NCI-H524 treated with DMSO at 0.1 percent for 48 hours (cell line): ENCODE measurements around the gene PAPPA.

Experiments
- DNase-seq: peaks from one replicate; lab custom pipeline; 2025; lab: John Stamatoyannopoulos, UW

Gene PAPPA

DNA sequence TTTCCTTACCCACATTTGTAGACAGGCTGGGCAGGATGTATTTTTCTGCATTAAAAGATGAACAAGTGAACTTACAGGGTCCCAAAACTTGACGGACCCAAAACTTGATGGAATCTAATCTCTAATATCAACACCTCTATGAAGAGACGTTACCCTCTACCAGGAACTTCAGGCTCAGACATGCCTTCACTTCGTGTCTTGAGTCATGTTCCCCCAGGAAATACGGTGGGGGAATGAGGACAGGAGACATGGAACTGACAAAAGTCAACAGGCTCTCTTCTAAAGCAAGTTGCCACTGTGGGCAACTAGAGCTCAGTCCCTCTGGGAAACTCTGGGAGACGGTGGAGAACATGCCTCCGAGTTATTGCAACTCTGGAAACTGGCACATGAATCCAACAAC is 196.1 kb downstream of the PAPPA start:
- DNase-seq = no peak

DNA sequence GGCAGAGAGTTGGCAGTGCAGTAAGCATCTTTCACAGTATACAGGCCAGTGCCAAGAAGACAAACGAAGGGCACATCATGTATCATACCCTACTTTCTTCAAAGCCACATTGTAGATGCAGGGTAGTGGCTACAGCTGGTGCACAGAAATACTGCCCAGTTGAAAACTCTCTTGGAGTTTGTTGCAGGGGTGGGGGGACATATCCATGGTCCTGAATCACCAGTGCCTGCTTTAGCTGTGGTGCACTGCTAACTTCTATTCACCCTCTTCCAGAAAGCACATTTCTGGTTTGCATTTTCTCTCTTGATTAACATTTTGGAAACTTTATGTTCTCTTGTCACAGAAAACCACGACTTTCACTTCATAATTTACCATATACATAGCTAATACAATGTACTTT is 196.6 kb downstream of the PAPPA start:
- DNase-seq = no peak

DNA sequence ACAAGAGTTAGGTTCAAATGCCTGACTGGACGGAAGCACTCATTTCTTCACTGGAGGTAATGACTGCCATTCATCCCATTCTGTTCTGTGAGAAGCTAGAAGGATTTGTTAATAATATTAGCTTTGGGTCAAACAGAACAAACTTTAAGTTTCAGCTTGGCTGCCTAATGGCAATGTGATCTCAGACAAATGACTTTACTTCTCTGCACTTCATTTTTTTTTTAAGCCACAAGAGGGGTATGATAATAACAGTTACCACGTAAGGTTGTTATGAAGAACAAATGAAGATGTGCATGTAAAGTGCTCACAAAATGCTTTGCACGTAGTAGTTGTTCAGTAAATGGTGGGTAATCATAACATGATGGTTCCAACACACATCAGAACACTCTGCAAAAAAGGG is 199.4 kb downstream of the PAPPA start:
- DNase-seq = no peak

DNA sequence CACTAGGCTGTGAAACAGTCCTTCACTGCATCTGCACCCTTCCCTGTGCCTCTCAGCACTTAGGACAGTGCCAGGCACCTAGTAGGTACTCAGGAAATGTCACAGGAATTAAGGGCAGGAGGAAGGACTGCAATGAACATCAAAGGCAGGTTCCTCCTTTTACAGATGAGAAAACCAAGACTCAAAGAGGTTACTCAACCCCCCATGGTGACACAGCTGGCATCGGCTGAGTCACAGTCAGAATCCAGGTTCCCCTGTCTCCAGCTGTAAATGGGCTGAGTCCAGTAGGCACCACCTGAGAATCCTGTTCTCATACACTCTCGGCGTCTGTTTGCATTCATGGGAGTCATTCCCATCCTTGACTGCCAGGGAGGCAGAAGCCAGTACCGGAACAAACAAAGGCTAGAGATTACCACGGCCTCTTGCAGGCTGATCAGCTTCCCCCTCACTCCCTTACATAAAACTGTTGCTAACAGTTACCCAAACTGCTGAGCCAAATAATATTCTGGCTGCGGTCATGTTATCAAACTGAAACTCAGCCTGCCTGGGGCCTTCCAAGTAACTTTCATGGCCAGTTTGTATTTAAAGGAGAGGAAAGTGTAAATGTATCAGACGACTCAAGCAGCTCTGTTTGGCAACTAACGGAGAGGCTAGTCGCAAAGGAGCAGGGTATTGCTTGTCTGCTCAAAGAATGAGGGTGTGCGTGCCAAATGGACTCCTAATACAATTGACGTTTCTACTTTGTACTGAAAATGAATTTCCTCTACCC is 201.7 kb downstream of the PAPPA start:
- no peak for DNase-seq

DNA sequence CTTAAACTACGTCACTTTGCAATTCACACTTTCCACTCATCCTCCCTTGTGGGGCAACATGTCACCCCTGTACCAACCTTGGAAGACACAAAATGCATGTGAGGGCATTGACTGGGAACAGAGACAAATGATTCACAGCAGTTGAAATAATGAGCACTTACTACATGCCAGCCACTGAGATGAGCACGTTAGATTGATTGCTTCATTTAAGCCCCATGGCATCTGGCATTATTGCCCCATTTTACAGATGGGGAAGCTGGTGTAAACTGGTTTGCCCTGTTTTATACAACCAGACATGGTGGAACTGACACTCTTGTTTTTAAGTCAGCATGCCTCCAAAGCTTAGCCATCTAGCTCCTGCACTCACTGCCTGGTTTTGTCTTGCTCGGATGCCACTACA is 204.7 kb downstream of the PAPPA start:
- no peak for DNase-seq

DNA sequence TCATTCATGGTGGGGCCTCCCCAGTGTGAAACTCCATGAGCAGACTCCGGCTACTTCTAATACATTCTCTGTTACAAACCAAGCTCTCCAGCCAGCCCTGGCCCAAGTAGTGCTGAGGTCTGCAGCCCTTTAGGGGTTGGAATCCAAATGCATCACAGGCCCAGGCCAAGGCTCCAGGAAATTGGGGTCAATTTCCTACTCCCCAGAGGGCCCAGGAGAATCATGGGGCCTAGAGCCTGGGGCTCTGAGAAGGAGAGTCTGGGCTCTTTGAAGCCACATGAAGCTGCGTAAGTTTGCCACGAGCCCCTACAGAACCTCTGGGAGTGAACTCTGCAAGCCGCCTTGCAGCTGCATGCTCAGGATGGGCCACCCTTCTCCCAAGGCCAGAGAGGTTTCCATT is 206.4 kb downstream of the PAPPA start:
- no peak for DNase-seq

DNA sequence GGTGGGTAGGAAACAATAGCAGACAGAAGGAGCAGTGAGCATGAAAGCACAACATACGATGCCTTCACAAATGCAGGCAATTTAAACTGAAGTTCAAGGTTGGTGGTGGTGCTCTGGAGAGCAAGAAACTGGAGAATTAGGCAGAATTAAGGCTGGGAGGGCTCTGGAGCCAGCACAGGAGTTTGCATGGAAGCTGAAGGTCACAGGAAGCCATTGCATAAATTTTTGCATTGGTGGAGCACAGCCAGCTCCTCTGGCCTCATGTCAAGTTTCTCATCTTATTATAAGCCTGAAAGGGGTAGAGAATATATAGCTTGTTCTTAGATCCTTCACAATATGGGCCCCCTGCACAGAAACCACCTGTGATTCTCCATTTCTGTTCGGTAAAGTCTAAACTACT is 207.4 kb downstream of the PAPPA start:
- no peak for DNase-seq

DNA sequence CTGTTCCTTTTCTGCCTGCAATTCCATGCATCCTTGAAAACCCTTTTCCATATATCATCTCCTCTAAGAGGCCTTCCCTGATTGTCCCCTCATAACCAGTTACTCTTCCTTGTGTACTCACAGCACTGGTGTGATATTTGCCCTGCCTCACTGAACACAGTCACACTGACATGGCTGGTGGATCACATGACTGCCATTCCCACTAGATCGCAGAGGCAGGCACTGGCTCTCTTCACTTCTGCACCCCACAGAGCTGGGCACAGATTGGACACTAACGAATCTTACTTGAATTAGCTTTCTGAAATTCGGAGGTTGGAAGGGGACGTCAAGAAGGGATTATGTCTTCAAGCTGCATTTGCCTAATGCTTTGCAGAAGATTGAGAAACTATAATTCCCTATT is 208.0 kb downstream of the PAPPA start:
- no peak for DNase-seq

DNA sequence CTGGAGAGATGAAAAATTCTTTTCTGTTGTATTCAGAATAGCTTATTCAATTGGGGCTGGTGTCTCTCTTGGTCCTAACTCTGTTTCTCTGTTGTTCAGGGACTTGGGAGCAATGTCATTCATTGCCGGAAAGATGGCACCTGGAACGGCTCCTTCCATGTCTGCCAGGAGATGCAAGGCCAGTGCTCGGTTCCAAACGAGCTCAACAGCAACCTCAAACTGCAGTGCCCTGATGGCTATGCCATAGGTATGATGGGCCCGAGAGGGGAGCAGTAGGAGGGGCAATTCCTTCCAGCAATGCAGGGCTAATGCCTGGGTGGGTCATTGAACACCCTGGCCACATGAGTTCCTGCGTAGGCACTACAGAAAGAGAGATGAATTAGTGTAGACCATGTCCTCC is 208.9 kb downstream of the PAPPA start:
- no peak for DNase-seq

DNA sequence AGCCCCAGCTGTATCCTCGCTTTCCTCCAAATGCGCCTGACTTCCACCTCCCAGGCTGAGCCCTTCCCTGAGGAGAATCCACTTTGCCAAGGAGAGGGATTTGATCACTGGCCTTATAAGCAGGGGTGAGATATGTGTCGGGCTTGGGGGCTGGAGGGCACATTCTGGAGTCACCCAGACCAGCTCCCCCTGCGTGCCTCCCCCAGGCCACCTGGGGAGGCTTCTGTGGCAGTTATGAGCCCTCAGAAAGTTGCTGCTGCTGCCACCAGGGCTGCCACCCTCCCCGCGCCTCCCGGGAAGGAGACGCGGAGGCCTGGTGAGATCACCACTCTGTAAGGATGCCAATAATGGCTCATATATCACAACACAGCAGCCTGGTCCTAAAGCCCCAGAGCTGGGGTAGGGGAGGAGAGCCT is 211.5 kb downstream of the PAPPA start:
- DNase-seq = no peak

DNA sequence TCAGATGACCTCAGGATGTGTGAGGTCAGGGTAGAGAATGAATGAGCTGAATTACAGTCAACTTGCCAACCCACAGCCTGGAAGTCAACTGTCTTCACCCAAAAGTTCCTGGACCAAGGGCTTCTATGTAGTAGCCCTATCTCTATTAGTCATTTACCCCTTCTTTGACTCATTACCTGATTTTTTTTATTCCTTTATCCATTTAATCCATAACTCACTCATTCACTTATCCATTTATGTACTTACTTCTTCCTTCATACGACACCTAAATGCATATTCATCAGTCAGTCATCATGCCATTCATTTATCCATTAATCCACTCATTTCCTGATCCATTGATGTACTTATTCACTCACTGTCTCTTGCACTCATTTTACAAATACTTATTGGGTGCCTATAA is 212.7 kb downstream of the PAPPA start:
- DNase-seq = no peak

DNA sequence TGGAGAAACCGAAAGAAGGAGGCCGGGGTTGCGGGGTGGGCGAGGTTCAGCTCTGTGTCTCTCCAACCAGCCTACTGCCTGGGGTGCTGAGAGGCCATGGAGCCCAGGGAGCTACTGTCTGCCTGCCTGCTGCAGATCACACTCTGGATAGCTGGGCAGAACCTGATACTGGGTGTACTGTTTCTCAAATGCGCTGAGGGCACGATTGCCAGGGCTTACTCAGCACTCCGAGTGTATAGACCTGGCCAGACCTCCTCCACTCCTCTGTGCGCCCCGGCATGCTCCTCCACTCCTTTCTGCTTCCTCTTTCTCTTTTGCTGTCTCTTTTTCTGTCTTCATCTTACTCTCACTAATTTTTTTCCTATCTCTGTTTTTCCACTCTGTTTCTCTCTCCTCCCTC is 215.1 kb downstream of the PAPPA start:
- DNase-seq = no peak

DNA sequence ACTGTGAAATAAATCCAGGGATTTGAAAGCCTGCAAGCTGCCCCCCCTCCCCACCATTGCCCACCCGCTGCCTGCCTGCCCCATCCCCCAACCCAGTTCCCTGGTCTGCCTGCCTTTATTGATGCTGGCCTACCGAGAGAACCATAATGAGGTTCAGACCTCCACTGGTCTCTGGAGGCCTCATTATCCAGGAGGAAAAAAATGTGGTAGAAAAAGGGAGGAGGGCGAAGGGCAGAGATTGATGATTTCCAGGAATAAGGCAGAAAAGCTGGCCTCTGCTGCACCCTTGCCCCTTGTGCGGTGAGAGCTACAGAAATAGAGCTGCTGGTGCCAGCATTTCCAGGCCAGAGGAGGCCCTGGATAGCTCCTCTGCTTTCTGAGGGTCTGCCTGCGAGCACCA is 216.1 kb downstream of the PAPPA start:
- no peak for DNase-seq

DNA sequence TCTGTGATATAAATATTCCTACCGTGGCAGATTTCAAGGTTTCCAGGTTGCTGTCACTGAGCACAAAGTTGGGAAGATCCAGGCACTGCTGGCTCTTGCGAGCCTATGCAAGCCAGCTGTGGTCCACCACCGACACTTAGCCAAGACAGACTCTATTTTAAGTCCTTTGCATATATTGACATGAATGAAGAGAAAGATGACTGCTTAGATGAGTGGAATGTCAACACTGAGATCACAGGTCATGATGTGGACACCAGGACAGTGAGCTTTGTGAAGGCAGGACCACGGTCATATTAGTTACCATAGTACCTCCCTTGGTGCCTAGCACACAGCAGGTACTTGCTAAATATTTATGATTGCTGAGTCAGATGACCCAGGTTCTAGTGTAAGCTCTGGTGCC is 217.0 kb downstream of the PAPPA start:
- no peak for DNase-seq

DNA sequence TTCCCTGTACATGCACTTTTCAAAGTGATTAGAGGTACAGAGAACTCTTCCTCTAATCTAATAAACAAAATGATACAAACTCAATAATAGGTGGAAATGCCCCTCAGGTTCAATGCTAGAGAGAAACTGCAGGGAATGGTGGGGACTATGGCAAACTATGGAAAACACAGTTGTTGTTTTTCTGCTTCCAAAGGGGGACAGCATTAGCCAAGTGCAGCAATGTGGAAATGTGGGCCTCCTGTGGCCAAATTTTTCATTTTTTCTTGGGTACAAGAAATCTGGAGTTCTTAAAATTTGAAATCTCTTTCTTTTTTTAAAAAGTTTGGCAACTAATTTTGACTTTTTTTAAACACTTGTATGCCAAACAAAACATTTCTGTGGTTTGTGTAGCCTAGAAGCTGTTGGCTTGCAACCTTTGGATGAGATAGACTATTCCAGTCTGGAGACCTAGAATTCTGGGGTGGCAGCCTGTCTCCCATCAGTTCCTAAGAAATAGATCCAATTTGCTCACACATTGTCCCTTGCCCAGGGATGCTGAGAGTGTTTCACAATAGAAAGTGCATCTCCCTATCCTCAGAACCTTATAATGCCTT is 218.6 kb downstream of the PAPPA start:
- no peak for DNase-seq

DNA sequence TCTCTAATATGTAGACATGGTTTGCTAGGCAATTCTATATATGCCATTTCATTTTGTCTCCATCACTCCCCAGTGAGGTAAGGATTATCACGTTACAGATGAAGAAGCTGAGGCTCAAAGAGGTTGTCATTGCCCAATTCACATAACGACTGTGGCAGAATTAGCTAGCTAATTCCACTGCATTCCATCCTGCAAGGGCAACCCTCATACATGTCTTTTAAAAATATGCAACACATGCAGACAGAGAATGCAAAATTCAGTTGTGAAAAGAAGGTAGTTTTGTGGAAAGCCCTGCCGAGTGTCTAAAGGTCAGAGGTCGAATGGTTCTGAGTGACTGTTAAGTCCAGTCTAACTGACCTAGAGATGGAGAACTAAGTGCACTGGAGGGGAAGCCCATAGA is 219.2 kb downstream of the PAPPA start:
- no peak for DNase-seq

DNA sequence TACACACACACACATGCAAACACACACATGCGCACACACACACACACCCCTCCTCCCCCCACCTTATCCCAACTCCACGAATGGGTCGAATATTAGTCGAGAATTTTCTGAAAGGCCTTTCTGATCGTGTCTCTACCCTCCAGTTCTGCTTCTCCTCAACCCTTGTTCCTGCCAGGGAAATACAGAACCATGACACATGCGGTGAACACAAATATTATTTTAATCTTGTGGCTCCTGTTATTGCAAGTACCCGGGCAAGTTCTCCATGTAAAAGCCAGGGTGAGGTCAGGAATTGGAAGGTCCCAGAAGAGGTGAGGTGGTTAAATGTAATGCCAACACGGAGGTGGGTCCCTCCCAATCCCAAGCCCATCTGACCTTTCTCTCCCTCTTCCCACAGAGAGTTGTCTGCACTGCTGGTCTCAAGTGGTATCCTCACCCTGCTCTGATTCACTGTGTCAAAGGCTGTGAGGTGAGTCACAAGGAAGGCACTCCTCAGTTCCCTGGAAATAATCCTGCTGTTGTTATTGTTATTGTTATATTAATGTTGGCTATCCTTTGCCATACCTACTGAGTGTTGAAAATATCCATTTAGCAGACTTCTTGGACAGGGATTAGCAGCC is 223.7 kb downstream of the PAPPA start:
- DNase-seq = no peak

DNA sequence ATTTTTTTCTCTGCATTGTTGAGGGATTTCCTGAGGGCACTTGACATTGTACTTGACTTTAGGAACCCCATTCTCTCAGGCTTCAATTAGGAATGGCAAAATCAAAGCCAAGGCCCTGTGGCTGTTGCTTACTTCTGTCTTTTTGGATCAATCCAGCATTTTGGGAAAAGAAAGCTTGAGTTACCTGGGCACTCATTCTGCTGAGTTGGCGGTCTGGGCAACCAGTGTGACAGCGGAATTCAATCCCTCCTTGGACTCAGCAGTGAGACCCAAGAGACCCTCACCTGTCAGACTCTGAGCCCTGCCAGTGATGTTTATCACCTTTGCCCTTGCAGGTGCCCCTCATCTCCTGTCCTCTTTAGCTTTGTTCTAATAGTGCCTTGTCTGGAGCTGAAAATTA is 225.3 kb downstream of the PAPPA start:
- DNase-seq = no peak

DNA sequence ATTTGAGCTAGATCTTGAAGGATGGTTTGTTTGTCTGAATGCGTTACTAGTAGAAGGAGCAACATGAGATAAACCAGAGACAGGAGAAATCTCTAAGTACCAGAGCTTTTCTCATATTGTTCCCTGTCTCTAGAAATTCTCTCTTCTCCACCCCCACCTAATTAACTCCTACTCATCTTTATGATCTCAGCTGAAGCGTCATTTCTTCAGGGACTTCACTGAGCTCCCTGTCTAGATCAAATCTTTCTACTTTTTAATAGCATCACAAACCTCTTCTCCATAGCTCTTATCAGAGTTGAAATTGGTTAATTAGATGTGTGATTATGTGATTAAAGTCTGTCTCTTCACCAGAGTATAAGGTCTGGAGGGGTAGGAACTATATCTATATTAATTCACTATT is 226.2 kb downstream of the PAPPA start:
- no peak for DNase-seq

DNA sequence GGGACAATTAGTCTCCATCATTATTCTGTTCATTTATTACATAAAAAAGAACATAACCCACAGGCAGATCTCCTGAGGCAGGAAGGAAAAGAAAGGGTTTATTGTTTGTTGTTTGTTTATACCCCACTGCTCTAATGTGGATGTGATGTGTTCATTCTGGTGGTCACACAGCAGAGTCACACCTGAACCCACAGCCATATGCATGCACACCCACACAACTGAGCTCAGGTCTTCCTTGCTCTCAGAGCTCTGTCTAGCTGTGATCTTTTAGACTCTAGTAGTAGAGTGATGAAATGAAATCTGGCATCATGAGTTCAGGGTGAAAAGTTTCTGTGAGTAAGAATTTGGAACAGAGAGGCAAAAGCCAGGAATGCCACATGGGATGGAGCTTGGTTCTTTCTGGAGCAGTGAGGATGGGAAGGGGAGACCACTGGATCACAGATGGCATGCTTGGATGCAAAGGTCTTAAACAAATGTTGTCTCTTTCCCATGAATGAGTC is 227.0 kb downstream of the PAPPA start:
- no peak for DNase-seq

DNA sequence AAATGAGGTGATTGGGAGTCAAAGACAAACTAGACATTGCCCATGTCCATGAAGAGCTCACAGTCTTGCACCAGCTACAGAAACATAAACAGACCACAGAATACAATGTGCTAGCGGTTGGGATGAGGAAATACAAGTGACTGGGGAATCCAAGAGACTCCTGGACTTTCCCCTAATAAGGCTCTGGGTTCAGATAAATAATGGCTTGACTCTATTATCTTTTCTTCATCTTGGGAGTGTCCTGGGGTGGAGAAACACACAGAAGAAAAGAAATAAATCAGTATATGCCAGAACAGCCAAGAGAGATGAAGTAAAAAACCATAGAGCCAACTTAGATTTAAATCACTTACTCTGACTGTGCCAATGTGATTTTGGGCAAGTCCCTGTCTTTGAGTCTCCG is 227.8 kb downstream of the PAPPA start:
- DNase-seq = no peak

DNA sequence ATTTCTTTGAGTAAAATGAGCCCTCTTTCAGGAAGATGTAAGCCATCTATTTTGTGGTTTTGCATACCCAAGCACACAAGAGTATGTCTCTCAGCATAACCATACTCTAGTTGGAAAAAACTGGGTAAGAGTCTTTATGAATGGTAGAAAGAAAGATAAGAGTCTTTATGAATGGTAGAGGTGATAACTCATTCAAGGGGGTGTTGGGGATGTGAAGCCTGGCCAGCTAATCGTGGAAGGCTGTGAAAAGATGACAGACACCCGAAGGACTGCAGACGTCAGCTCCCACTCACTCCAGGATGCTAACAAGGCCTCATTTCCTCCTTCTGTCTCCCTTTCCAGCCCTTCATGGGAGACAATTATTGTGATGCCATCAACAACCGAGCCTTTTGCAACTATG is 228.5 kb downstream of the PAPPA start:
- no peak for DNase-seq

DNA sequence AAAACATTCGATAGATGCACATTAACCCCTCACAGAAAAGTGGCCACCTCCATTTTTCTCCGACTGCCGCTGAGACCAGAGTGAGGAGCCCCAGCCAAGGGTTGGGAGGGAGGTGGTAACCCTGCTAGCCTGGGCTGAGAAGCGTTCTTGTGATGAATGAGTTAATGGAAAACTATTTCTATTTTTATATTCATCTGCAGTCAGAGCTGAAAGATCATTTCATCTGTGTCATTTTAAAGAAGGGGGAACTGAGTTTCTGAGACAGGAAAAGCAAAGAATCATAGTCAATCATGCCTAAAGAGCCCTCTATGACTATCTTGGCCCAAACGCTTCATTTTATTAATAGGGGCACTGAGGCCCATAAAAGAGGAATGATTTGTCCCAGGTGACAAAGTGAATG is 229.5 kb downstream of the PAPPA start:
- DNase-seq = no peak

DNA sequence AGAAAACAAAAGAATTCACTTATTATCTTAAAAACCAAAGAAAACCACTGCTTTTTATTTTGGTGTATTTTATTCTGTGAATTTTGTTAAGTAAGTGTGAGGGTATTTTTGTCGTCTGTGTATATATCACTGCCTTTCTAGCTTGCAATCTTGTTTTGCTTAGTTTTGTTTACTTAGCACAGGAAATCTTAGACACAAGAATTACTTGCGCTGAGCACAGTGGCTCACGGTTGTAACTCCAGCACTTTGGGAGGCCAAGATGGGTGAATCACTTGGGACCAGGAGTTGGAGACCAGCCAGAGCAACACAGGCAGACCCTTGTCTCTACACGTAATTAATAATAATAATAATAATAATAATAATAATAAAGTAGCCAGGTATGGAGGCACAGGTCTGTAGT is 230.3 kb downstream of the PAPPA start:
- no peak for DNase-seq
